COLO668 (cell line): ENCODE results near the gene PSKH1.

ENCODE experiments used
- DNase-seq: peaks from one replicate; lab custom pipeline; 2025; ENCODE audit not compliant: unreplicated experiment; lab: John Stamatoyannopoulos, UW

PSKH1 gene

DNA sequence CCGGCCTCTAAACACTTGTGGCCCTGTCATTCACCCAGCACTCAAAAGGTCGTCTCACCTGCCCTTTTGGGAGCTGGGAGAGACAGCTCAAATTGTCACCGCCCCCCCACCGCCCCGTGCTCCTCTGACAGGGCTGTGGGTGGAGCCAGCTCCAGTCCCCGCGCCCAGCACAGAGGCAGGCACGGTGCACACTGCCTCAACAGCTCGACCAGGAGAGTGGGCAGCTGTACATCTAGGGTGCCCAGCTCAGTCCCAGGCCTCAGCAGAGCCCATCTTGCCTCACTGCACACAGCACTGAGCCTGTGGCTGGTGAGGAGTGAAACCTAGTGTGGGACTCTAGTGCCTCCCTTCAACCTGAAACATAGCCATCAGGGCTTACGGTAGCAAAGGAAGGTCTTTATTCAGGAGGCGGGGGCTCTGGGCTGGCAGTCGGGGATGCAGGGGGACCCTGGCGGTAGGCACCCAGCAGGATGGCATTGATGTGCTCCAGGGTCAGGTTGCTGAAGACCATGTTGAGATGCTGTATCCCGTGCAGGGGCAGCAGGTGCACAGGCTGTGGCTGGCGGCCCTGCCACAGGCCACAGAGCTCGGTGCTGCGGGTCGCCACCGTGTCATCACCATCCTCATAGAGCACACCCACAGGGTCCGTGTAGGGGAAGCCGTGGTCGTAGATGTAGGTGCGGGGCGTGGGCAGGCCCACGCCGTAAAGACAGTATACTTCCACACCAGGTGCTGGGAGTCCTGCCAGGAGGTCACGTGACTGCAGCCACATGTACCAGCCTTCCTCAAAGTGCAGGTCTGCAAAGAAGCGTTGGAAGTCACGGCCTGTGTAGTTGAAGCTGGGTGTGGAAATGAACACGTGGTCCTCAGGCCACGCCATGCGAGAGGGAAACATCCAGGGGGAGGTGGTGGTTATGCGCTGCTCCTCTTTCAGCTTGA lies 46.7 kb downstream of the PSKH1 start:
- DNase-seq: peak; percentile 49

DNA sequence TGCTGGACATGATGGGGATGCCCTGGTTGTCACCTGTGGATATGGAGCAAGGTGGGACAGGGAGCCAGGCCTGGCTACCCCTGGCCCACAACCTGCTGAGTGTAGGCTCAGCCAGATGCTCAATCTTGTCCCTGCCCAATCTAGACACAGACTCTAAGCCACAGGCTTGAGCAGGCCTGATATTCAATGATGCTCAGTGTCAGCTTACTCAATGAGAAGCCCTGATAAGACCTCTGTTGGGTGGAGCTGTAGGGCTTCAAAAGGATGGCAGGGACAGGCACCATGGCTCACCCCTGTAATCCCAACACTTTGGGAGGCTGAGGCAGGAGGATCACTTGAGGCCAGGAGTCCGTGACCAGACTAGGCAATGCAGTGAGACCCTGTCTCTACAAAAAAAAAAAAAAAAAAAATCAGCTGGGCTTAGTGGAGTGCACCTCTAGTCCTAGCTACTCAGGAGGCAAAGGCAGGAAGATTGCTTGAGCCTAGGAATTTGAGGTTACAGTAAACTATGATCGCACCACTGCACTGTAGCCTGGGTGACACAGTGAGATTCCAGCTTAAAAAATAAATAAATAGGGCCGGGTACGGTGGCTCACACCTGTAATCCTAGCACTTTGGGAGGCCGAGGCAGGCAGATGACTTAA lies 47.5 kb downstream of the PSKH1 start:
- DNase-seq: no peak

DNA sequence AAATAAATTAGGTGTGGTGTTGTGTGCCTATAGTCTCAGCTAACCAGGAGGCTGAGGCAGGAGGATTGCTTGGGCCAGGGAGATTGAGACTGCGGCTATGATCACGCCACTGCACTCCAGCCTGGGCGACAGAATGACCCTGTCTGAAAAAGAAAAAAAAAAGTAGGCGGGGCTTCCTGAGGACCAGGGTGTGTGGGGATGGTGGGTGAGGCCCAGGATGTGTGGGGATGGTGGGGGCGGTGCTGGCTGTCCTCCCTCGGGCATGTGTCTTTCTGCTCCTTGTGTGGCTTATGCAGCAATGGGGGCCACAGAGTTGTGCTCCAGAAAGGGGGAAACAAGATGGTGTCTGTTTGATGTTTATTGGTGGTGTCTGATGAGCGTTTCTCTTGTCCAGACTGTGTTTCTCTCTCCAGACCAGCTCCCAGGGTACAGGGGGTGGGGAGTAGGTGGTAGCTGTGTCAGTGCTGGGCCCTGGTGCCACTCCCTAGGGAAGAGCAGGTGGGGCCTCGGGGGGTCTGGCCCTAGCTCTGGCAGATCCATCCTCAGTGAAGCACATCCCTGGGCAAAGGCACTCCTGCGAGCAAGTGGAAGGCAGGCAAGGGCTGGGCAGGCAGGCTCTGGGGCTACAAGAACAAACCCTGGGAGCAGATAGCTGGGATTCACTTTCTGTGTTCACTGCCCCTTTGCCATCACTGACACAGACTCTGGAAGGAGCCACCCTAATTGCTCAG lies 48.6 kb downstream of the PSKH1 start:
- DNase-seq: no peak

DNA sequence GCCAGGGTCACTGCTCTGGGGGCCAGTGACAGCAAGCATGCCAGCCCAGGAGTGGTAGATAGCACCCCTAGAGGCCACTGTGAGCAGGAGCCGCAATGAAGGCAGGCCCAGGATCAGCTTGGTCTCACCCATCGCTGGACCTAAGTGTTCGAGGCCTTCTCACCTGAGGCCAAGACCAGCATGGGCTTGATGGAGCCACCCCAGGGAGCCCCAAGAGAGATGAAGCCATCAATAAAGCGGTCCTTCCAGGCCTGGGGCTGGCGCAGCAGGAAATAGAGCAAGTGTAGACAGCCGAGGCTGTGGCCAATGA lies 49.1 kb downstream of the PSKH1 start:
- peak; percentile 41 for DNase-seq

DNA sequence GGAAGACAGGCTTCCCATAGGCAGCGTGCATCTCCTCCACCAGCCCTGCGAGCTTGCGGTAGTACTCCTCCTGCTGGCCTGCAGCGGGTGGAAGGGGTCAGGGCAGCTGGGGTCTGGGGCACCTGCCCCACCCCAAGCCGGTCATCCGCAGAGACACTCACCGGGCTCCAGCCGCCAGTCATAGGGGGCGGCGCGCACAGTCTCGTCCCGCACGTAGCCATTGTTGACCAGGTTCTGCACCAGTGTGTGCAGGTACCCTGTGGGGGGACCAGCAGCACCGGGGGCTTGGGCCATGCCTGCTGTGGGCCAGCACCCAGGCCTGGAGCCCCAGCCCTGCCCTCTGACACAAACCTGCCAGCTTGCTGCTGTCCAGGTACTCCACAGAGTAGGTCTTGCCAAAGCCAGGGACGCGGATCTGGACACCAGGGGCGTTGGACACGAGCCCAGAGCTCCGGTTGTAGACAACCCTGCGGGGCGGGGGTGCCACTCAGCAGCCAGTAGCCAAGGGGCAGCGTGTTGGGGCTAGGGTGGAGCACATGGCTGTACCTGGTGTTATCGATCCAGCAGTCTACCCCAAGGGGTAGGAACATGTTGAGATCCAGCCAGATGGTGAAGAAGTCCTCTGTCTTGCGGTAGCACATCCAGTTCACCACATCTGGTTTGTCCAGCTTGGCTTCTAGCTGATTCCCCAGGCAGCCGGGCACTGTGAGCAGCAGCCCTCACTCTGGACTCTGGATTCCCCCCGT lies 49.6 kb downstream of the PSKH1 start:
- DNase-seq: no peak

DNA sequence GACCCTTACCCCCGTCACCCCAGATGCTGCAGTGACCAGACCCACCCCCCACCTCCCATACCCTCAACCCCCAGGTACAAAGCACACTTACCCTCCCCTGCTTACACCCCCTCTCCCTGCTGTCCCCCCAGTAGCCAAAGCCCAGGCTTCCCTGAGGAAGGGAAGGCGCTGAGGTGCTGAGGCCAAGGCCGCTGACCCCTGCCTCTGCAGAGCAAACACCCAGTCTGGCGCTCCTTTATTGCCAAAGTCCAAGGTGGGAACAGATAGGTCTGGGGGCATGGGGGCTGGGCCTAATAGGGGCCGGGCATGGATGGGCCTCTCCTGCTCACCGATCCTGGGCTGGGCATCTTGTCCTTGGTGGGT lies 50.2 kb downstream of the PSKH1 start:
- DNase-seq: no peak

DNA sequence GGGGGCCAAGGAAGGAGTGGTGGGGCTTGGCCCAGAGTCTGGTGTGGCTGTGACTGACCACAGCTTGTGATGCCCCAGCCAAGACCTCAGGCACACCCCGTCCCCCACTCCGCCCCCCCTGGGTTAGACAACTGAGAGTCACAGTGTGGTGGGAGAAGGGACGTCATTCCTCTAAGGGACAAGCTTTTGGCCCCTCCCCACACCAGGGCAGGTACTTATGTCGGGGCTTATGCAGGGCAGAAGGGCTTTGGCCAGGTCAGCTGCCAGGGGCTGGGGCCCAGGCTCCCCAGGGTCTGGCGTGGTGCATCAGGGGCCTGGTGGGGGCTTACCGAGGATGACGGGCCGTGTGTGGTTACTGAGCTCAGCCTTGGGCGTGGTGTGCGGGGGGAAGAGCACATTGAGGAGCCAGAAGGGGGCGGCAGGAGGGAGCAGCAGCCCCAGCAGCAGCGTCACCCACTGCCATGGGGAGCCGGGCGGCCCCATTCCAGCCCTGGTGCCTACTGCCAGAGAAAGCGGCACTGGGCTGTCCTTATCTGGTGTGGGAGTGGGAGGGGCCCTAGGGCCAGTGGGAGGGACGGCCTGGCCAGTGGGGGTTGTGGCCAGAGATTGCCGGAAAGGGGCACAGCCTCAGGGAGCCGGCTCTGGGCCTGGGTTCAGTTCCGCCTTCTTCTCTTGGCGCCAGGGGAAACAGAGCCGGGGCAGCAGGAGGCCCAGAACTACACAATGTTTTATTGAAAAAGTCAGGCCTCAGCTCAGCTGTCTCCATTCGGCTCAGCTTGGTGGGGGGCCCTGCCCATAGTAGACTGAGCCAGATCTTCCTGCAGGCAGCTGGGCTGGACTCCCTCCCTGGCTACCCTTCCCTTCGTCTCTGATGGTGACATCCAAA lies 50.8 kb downstream of the PSKH1 start, which contains the start of gene LCAT:
Gene LCAT (minus strand): TSS at position 502 of the 886 bp plus-strand sequence. CDS start 19 bp downstream, at position 483.
- no peak for DNase-seq

DNA sequence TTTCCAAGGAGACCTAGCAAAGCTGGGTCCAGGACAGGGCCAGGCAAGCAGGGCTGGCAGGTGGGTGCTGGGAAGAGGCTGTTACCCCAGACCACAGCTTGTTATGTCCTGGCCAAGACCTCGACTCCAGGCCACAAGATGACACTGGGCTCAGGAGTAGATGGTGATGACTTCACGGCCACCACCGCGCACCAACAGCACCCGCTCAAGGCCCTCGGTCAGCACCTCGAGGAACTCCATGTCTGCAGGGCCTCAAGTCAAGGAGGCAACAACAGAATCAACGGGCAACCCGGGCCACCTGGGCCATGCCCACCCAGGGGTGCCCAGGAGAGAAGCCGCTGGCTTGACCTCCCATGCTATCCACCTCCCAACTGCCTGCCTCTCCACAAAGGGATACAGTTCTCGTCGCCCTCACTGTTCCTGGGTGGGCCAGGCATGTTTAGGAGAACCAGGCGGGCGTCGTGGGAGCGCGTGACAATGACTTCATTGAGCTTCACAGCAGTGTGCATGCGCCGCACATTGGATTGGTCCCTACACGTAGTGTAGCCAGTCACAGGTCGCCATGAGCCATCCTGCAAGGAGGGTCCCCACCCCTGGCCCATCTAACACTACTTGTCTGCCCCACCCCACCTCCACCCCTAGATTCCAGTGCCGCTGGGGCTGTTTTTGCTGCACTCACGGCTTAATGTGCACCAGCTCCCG lies 51.8 kb downstream of the PSKH1 start:
- no peak for DNase-seq

DNA sequence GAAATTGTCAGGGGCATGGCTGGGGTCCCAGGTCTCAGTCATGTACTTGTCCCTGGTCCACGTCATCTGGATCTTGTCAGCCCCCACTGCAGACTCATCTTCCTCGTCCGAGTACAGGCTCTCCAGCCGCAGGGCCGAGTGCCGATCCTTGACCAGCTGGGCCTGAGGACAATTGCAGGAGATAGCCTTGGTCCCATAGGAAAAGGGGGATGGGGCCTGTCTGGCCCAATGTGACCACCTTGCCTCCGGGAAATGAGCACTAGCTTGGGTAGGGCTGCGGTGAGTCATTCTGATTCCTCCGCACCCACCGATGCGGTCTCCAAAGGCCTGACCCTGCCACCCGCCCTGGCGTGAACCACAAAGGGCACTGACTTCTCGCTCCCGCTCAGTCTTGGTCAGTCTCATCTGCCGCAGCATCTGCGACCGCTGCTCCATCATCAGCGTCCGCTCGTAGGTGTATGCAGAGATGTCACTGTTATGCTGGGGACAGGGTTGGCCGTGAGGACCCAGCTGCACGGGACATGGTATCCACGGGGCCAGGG lies 52.4 kb downstream of the PSKH1 start:
- DNase-seq: no peak

DNA sequence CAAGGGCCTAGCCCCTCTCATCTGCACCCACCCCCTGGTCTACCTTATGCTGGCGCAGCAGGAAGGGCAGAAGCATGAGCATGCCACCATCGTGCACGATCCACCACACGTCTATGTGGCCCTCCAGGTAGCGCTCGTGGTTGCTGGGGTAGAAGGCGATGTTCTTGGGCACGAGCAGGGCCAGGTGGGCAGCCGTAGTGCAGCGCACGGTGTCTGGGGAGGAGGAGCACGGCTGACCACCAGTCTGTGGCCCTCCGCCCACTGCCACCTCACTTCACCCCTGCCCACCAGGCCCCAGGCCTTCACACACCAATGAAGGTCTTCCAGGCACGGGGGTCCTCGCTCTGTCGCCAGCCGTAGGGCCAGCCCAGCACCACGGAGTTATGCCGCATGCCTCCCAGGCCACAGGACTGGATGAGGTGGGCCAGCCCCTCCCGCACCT lies 53.1 kb downstream of the PSKH1 start:
- no peak for DNase-seq

DNA sequence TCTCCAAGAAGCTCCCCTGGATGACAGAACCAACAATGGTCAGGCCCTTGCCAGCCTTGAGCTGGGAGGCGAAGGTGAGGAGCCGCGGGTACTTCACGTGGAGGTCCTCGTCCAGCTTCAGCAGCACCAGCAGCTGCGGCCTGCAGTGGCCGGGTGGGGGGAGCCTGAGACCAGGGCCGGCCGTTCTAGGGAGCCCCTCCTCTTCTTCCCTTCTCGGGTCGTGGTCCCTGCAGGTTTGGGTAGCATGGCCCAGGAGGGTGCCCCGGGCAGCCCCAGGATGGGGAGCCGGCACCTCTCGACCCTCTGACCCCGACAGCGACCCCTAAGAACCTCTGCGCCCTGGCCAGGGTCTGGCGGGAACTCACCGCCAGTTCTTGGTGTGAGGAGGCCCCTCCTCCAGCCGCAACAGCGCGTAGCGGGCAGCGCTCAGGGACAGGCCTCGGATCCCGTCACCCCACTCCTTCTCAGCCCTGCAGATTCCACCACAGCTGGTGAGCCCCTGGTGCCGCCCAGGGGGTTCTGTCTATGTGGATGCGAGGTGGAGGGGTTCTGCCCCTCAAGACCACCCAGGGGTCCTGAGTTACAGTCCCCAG lies 54.0 kb downstream of the PSKH1 start:
- no peak for DNase-seq

DNA sequence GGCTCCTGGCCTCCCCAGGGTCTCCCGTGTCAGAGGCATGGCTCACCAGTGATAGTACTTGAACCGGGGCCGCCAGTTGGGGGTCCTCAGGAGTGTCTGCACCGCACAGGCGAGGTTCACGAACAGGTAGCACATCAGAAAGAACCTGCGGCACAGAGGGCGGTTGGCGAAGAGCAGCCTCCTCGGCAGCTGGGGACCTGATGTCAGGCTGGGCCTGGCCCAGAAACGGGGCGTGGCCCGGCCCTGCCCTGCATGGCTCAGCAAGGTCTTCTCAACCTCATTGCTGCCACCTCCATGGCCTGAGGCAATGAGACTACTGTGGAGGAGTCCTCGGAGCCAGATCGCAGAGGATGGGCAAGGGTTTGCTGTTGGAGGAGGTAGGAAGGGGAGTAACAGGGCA lies 55.0 kb downstream of the PSKH1 start:
- no peak for DNase-seq

DNA sequence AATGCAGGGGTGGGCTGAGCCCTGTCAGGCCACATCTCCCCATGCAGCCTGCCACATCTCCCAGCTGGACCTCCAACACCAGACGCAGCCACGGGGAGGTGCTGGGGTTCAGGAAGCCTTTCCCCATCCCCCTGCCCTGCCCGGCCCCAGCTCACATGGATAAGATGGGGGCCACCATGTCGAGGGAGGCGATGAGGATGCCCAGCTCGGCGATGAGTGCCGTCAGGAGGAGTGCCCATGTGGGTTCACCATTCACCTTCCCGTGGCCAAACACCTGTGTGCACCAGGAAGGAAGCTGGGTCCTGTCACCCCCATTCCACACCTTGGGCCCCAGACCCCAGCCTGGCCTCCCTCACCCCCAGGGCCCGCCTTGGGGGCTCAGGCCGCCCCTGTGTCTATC lies 56.6 kb downstream of the PSKH1 start:
- DNase-seq: no peak

DNA sequence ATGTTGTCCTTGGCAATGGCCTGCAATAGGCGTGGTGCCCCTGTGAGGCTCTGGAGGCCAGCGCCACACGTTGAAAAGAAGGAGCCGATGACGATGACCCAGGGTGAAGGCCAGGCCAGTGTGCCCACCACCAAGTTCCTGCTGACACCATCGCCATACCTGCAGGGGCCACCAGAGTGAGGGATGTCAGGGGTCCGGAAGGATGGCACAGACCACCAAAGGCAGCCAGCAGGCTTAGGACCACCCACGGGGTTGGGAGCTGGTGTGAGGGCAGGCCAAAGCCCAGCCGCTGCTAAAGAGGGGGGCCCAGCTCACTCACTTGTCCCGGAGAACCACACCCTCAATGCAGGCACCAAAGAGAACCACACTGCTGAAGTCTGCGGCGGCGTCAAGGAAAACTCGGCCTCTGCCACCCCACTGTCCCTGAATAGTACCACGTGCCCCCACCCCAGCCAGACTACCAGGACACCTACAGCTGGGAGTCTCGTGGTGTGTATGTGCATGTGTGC lies 57.3 kb downstream of the PSKH1 start:
- no peak for DNase-seq

DNA sequence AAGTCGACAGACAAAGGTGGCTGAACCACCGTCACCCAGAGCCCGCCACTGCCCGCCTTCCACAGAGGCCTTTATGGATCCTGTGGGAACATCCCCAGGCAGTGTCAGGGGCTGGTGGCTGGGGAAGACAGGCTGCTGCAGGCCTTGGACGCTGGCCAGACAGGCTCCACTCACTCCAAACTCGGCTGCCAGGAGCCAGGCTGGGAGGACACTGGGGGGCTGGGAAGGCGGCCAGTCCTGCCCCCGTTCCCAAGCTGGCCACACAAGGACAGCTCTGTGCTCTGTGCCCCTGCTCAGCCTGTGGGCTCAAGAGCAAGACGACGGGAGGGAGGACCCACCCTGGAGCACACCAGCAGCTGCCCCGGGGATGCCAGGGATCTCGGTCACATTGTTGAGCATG lies 58.4 kb downstream of the PSKH1 start:
- no peak for DNase-seq

DNA sequence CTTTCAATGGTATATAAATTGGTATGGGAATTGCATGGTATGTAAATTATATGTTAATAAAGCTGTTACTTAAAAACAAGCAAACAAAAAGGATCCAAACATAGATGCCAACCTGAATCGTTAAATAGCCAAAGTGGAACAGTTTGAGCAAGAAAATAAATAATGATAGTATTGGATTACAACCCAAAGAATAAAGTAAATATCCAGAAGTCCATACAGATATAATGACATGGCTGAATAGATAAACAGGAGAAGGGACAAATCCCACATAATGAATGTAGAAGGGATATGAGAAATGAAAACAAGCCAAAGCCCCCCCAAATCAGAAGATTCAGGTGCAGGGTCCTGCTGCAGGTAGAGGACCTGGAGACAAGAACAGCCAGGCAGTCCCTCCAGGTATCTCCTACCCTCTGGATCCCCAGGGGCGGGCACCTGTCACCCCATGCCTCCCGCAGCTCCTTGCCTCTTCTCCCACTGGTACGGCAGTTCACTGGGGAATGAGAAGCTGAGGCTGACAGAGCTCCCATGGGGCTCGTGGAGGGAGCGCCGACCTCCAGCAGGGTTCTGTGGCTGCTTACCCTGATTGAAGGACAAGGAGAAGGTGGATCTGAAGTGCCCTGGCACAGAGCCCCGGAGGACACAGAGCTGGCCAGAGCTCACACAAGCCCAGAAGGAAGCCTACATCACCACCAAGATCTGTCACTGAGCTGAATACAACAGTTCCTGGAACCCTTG lies 60.8 kb downstream of the PSKH1 start:
- DNase-seq: no peak

DNA sequence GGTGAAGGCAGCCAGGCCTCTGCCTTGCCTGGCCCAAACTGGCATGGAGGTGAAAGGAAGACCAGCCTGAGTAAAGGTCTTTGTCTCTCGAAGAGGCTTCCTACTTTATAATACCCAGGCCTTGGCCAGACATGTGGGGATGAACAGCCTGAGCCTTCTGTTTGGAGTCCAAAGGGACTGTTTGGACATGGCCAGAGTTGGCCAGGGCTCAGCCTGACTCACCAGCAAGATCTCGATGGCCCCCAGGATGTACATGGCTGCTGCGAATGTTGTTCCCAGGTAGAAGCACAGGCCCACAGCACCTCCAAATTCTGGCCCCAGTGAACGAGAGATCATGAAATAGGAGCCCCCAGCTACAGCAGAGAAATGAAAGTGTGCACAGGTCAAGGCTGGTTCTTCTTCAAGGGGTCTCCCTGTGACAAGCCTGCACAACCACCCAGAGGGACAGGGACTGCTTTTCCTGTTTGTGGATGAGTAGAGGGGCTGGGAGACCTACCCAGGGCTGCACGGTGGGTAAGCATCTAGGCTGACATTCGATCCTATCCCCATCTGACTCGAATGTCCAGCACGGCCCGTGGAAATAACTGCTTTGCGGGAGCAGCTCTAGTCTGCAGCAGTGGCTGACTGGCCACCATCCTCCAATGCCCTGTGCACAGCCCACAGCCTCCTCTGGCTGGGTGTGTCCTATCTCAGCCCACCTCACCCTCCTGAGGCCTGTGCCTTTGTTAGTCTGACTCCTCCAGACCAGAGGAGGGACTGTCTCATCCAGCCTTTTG lies 61.6 kb downstream of the PSKH1 start:
- no peak for DNase-seq
